Left ventricle myocardium inferior (tissue), 1 donor: ENCODE results near the gene GMPR2. TPM values are rescaled to one million over a fixed set of nuclear protein-coding genes. Genes with fewer than 3 reads are reported as not detected.

ENCODE experiments used
- DNase-seq: peaks from one replicate; pipeline ENCODE4 v3.0.0-alpha.2; 2020
- H3K27ac ChIP-seq: fragments of 200-600 bp; replicated peaks from 2 replicates; pipeline ENCODE4 v1.8.0; 2021
- H3K27me3 ChIP-seq: fragments of 200-600 bp; 2 replicates; pipeline ENCODE4 v1.8.0; 2021; ENCODE audit warnings: low read depth
- H3K36me3 ChIP-seq: fragments of 200-600 bp; 2 replicates; pipeline ENCODE4 v1.8.0; 2021
- H3K4me1 ChIP-seq: fragments of 200-600 bp; 2 replicates; pipeline ENCODE4 v1.8.0; 2021
- H3K4me3 ChIP-seq: fragments of 200-600 bp; 2 replicates; pipeline ENCODE4 v1.8.0; 2021; ENCODE audit warnings: mild to moderate bottlenecking, moderate library complexity
- H3K9me3 ChIP-seq: fragments of 200-600 bp; replicated peaks from 2 replicates; pipeline ENCODE4 v1.8.0; 2021
- intact Hi-C: fragments of 100-400 bp; cut with micrococcal nuclease; formaldehyde crosslinking; loops from one replicate; pipeline ENCODE4 v1.11.0; 2022
- total RNA-seq: library from RNA; stranded (reverse); fragmentation: NEBNext Ultra II Directional; extraction: Animal tissue kit (Norgen Biotek cat#: 25700); gene quantifications from one replicate; pipeline ENCODE4 v1.2.1, GENCODE V29; 2021
- TF ChIP-seq, protein P1 (sequence below): fragments of 200-600 bp; IDR thresholded peaks from 2 replicates; pipeline ENCODE4 v1.8.0; 2021; ENCODE audit warnings: antibody characterized with exemption, mild to moderate bottlenecking, borderline replicate concordance
- donor health status: DM: no; HTN: yes; CAD: no; lungs with severe emphysema.

GMPR2 gene
- total RNA-seq, 1 donor from 2014 or later: 29.7 TPM

DNA sequence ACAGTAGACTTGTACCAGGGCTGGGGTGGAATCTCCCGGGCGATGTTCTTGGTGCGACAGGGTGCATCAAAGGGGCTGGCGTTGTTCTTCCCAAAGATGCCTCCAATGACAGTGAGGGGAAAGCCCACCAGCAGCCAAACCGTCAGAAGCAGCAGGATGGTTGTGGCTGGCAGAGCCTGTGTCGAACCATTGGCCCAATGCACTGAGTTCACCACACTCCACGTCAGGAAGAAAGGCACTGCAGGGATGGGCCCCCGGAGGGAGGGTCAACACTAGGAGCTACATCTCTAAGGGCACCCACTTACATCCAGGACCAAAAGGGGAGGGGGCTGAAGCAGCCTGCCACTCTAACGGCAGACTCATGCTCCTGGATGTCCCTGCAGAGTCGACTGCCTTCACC lies 42.3 kb upstream of the GMPR2 start:
- peaks cover 36% of the 10 kb centered on the region for H3K4me1 ChIP-seq
- no peak overlapping the region for H3K4me3 ChIP-seq
- intact Hi-C loops: no loop called here
- H3K27ac ChIP-seq: no peak overlapping the region
- TF ChIP-seq, protein P1, sequence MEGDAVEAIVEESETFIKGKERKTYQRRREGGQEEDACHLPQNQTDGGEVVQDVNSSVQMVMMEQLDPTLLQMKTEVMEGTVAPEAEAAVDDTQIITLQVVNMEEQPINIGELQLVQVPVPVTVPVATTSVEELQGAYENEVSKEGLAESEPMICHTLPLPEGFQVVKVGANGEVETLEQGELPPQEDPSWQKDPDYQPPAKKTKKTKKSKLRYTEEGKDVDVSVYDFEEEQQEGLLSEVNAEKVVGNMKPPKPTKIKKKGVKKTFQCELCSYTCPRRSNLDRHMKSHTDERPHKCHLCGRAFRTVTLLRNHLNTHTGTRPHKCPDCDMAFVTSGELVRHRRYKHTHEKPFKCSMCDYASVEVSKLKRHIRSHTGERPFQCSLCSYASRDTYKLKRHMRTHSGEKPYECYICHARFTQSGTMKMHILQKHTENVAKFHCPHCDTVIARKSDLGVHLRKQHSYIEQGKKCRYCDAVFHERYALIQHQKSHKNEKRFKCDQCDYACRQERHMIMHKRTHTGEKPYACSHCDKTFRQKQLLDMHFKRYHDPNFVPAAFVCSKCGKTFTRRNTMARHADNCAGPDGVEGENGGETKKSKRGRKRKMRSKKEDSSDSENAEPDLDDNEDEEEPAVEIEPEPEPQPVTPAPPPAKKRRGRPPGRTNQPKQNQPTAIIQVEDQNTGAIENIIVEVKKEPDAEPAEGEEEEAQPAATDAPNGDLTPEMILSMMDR: no peak
- H3K9me3 ChIP-seq: no peaks in the 10 kb centered on the region
- no peak for DNase-seq
- H3K36me3 ChIP-seq: peaks cover 54% of the 10 kb centered on the region
- no peaks in the 10 kb centered on the region for H3K27me3 ChIP-seq

DNA sequence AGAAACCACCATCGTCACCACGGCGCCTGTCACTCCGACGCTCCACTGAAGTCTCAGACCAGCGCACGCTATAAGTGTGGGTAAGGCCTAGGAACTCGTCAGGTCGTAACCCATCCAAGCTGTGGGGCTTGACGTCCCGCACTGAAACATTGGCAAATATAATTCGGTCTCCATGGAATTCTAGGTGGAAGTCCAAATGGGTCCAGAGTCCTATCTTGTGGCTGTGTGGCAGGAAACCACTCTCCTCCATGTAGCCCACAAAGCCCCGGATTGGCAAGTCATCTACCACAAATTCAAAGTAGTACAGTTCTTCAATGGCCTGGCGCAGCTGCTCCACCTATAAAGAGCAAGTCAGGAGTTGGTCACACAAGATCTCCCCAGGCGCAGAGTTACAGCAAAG lies 39.8 kb upstream of the GMPR2 start:
- Histone ChIP-seq H3K4me3 (no peak overlapping the region), H3K27ac (no peak overlapping the region), H3K27me3 (no peaks in the 10 kb centered on the region), H3K36me3 (peaks cover 39% of the 10 kb centered on the region), H3K4me1 (peaks cover 54% of the 10 kb centered on the region), H3K9me3 (no peaks in the 10 kb centered on the region)
- intact Hi-C loops: no loop called here
- no peak for DNase-seq
- TF ChIP-seq, protein P1: no peak

DNA sequence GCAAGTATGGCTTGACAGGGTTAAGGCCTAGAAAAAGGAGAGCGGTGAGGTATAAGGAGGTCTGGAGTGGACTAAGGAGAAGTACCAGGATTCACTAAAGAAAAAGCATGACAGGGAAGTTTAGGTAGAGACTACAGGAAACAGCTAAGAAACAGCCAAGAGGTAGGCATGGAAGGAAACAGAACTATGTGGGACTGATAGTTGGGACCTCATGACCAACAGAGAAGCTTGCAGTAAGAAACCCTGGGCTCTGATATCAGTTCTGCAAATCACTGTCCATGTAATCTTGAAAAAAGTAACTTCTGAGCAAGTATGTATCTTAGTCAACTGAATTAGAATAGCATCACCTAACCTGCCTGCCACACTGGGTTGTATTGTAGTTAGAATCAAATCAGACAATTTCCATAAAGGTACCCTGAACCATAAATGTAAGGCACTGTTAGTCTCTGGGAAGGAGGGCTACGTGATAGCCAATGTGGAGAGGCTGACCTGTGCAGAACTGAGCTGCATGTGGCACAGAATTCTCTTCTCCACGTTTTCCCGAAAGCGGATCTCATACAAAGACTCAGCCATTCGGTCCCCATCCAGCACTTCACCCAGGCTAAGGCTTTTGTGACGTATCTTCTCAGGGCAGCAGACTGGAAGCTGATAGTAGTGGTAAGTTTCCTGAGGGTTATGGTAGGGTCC lies 38.4 kb upstream of the GMPR2 start:
- TF ChIP-seq, protein P1: no peak
- H3K4me1 ChIP-seq: peaks cover 50% of the 10 kb centered on the region
- H3K27me3 ChIP-seq: no peaks in the 10 kb centered on the region
- H3K27ac ChIP-seq: peak overlapping the region; percentile 100
- peak overlapping the region; percentile 100 for H3K4me3 ChIP-seq
- DNase-seq: no peak
- H3K36me3 ChIP-seq: peaks cover 39% of the 10 kb centered on the region
- intact Hi-C loops: no loop called here
- no peaks in the 10 kb centered on the region for H3K9me3 ChIP-seq

DNA sequence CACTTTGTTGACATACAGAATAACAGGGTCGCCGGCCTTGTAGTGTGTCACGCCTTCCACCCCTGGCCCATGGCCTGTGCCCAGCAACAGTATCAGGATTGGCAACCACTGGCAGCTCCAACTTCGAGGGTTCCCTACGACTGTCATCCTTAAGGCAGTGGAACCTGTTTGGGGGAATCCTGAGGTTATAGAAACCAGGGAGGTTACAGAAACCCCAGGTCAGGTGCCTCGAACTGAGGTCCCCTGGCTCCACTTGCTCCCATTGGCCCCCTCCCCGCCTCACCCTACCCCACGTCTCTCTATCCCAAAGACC lies 37.9 kb upstream of the GMPR2 start:
- no peaks in the 10 kb centered on the region for H3K27me3 ChIP-seq
- peak overlapping the region; percentile 100 for H3K4me3 ChIP-seq
- H3K4me1 ChIP-seq: peaks cover 49% of the 10 kb centered on the region
- no peaks in the 10 kb centered on the region for H3K9me3 ChIP-seq
- no peak for DNase-seq
- H3K27ac ChIP-seq: peak overlapping the region; percentile 100
- intact Hi-C loops: no loop called here
- TF ChIP-seq, protein P1: no peak
- H3K36me3 ChIP-seq: peaks cover 37% of the 10 kb centered on the region

DNA sequence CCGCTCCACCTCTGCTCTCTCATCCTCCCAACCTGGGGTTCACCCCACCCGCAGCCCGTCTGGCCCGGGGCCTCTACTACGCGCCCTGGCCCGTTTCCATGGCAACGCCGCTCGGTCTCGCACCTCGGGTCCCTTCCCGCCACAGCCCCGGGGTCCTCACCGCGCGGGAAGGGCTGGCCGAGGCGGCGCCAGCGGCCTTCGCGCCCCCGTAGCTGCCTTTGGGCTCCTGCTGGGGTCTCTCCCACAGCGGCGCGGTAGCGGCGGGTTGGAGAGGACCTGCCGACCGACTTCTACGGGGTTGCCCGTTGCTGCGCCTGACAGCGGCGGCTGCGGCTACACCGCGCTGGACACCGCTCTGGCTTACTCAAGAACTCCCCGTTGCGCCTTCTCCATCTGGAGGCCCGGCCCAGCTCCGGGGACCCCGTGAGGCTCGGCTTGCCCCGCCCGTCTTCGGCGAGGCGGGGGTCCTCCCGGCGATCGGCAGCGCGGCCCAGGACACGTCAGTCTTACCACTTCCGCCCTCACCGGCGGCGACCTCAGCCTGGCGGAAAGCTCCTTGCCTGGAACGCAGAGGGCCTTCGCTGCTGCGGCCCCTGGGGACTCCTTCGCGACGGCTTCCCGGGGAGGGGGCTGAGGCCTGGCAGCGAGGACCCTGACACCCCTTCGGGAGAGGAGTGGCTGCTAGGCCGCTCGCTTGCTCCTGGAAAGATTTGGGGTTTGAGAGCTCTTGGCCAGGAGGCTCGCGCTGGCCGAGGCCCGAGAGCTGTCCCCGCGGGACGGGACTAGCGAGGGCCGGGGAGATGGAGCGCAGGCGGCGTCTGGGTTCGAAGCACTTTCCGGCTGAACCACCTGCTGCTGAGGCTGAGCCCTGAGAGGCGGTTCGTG lies 37.3 kb upstream of the GMPR2 start, which contains the start of gene TM9SF1:
TSS of gene TM9SF1 (minus strand) at position 256 of the 885 bp plus-strand sequence. CDS start 422 bp downstream, outside the sequence.
- peak within 1 kb of the TSS; percentile 100 for H3K4me3 ChIP-seq
- peak within 1 kb of the TSS; percentile 100 for H3K27ac ChIP-seq
- TF ChIP-seq, protein P1: no peak
- peak; percentile 92 for DNase-seq
- H3K4me1 ChIP-seq: peaks cover 49% of the 10 kb centered on the region
- H3K9me3 ChIP-seq: no peaks in the 10 kb centered on the region
- H3K27me3 ChIP-seq: no peaks in the 10 kb centered on the region
- intact Hi-C loops: no loop called here
- H3K36me3 ChIP-seq: peaks cover 35% of the 10 kb centered on the region
